NCI-H1092 (cell line): ENCODE data around the gene SCRG1.

ENCODE experiments used
- DNase-seq: peaks from one replicate; lab custom pipeline; 2025; lab: John Stamatoyannopoulos, UW

Gene SCRG1

DNA sequence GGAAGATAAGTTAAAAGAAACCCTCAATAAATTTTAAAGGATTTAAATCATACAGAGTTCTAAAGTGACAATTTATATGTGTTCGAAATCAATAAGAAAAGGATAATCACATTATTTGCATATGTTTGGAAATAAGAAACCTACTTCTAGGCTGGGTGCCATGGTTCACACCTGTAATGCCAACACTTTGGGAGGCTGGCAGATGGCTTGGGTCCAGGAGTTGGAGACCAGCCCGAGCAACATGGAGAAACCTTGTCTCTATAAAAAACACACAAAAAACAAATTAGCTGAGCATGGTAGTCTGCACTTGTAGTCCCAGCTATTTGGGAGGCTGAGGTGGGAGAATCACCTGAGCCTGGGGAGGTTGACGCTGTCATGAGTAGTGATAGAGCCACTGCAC is 36.2 kb downstream of the SCRG1 start:
- no peak for DNase-seq

DNA sequence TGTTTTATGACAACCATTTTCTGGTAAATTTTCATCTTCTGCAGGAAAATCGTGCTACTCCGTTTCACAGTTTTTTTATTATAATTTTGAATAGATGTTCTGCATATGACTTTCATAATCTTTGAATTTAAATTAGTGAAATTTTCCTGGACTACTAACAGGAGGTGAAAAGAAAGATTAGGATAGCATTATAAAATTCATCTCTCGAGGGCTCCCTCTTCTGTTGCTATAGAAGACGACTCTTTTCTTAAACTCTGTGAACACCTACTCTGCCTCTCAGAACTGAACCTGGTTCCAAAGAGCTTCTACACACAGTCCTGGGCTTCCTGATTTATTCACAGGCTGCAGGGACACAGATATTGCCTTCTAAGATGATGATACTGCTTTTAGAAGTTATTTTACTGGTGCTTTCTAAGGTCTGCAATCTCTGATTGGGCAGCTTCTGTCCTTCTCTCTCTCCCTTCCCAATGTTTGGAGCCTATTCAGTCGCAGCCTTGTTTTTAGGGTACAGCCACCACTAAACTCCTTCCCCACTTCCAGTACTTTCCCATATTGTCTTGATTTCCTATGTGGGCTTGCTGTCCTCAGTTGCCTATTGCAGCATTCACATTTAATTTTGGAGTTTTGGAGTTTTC is 38.2 kb downstream of the SCRG1 start:
- no peak for DNase-seq

DNA sequence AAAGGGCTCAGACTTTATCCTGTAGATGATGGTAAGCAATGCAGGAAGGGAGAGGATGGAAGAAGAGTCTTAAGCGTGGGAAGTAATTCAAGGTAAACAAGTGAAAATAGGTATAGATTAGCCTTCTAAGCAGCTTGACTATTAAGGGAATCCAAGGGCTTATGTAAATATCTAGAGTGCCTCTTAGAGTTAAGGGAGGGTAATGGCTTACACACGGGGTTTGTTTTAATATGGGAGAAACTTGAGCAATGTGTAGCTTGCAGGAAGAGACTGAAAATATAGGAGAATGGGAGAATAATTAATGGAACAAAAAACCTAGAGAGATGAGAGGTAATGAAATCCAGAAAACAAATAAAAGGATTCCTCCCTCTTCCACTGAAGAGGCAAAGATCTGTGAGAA is 41.0 kb downstream of the SCRG1 start:
- no peak for DNase-seq

DNA sequence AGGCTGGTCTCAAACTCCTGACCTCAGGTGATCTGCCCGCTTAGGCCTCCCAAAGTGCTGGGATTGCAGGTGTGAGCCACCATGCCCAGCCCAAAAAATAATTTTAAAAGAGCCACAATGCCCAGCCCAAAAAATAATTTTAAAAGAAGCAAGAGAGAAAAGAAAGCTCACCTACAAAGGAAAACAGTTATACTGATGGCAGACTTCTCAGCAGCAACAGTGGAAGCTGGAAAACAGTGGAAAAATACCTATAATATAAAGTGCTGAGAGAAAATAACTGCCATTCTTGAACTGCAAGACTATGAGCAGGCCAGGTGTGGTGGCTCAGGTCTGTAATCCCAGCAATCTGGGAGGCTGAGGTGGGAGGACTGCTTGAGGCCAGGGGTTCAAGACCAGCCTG is 51.4 kb downstream of the SCRG1 start:
- no peak for DNase-seq

DNA sequence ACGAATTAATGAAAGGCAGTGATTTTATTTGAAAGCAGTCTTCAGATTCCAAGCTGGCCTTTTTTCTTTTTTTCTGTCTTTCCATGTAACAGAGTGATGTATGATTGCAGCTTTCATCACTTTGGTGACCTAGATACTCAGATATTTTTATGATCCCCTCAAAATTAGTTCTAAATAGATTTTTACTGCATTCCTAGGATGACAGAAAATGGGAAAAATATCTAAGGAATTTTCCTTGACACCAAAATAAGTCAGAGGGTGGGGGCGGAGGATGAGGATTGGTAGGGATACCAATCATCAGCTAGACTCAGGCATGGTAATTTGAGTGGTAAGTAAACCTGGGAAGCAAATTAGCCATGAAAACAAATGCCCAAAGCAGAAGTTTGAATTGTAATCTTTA is 52.8 kb downstream of the SCRG1 start:
- DNase-seq = no peak

DNA sequence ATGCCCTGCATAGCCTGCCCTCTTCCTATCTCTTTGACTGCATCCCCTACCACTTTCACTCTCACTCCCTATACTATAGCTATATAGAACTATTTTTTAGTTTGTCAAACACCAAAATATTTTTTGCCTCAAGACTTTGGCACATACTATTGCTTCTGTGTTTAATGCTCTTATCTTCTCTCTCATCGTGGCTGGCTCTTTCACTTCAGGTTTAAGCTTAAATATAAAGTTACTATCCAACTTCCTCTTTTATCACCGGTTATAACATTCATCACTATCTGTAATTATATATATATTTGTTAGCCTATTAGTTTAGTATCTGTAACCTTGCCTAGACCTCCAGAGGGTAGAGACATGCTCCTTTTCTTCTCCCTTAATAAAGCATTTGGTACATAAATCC is 53.3 kb downstream of the SCRG1 start:
- DNase-seq = no peak

DNA sequence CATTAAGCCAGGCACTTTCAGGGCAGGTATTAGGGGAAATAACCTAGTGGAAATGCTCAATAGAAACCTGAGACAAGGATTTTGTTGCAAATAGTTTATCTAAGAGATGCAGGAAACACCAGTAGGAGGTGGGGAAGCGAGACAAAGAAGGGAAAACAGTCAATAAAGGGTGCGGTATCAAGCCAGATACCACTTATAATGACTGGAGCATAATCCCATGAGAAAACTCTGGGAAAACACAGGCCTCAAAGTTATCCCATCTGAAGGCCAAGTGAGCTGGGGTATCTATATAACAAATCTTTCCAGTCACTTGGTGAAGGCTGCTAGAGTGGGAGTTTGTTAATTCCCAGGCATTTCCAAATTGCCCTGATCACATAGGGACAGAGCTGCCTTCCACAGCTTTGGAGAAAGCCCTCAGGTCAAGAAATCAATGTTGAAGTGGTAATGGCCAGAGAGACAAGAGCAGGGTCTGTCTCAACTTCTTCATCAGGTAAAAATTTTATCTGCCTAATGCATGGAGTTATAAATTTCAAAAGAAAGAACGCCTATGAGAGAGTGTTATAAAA is 55.0 kb downstream of the SCRG1 start:
- no peak for DNase-seq

DNA sequence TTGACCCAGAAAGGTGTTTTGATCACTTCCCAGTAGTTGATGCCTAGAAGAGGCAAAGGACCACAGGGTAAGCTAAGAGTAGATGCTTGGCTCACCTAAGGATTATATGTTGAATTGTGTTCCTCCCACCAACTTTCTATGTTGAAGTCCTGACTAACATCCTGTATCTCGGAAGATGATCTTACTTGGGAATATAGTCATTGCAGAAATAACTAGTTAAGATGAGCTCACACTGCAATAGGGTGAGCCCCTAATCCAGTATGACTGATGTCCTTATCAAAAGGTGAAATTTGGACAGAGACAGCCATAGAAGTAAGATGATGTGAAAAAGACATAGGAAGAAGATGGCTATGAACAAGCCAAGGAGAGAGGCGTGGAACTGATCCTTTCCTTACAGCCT is 61.5 kb downstream of the SCRG1 start:
- DNase-seq = no peak

DNA sequence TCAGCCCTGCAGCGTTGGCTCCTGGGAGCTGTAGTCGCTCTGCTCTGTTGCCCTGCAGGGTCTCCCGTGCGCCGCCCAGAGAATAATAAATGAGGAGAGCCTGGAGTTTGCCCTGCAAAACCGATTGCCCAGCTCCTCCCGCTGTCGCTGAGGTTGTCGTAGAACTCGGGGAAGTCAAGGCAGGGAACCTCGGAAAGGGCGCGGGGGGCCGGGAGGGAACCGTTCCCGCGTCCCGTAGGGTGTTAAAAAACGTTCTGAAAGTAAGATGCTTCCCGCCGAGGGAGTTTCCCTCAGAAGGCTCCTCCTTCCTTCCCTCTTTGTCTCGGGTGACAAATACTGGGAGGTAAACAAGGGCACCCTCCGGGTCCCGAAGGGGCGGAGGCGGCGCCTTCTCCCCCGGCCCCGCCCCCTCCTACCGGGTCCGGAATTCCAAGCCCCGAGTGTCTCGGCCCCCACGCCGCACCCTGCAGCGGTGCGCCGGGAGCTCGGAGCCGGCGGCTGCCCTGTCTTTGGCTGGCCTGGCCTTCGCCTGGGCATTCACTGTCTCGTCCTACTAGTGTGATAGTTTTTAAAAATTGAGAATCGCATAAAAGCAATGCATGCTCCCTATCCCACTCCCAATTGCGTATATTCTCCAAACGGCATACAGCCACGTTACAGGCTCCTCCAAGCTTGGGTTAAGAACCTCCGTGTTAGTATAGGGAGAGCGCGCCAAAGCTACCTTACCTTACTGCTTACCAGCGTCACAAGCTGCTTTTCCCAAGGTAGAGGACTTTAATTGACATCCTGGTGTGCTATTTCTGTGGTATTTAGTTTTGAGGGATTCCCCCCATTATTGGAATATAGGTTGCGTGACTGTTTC is 63.8 kb downstream of the SCRG1 start:
- DNase-seq = peak; percentile 87
